ENCODE data around the gene QARS1. TPM values are rescaled to one million over a fixed set of nuclear protein-coding genes. Genes with fewer than 3 reads are reported as not detected.

QARS1 gene
- total and polyA plus RNA-seq, 2 of the 13 experiments (the other 11 are each of a cell fraction or from before 2014, with no cell fraction given): 307 to 327 TPM

- TF ChIP-seq NFAT5 (CRISPR knock-in tag; IDR thresholded peaks at IDR 0.05): peak; percentile 51; the same call in 1 of the 2 replicates
- TF ChIP-seq KLF9 (CRISPR knock-in tag; IDR thresholded peaks at IDR 0.05; ENCODE audit: low read depth): no peak
- TF ChIP-seq ONECUT2 (CRISPR knock-in tag; IDR thresholded peaks at IDR 0.05): 0 out of 2 replicates have a peak, but pooled peaks have one; percentile 25
- peak; percentile 92 for TF ChIP-seq ZNF281 (CRISPR knock-in tag; IDR thresholded peaks at IDR 0.05; ENCODE audit: borderline replicate concordance)
- 0 out of 2 replicates have a peak, but pooled peaks have one; percentile 25 for TF ChIP-seq ZSCAN31 (CRISPR knock-in tag; IDR thresholded peaks at IDR 0.05; ENCODE audit: low read depth)
- peak; percentile 74; the same call in 1 of the 2 replicates for TF ChIP-seq ZNF343 (CRISPR knock-in tag; IDR thresholded peaks at IDR 0.05)
- no peak for TF ChIP-seq ZNF574 (CRISPR knock-in tag; IDR thresholded peaks at IDR 0.05)
- peak in 1 of 2 experiments; percentile 73; a peak in 2 of 4 replicates for TF ChIP-seq HMGXB4 (CRISPR knock-in tag; IDR thresholded peaks at IDR 0.05; ENCODE audit: borderline replicate concordance in 1 of 2, low read depth in 1 of 2)
- peak; percentile 31; the same call in 1 of the 2 replicates for TF ChIP-seq POGK (CRISPR knock-in tag; conservative IDR thresholded peaks at IDR 0.05)
These were observed 11.4 kb downstream of the QARS1 start (continued) for GRCh38 chr3:49092938-49093852.
